Measurements from ENCODE around the gene WNT4.

DNA sequence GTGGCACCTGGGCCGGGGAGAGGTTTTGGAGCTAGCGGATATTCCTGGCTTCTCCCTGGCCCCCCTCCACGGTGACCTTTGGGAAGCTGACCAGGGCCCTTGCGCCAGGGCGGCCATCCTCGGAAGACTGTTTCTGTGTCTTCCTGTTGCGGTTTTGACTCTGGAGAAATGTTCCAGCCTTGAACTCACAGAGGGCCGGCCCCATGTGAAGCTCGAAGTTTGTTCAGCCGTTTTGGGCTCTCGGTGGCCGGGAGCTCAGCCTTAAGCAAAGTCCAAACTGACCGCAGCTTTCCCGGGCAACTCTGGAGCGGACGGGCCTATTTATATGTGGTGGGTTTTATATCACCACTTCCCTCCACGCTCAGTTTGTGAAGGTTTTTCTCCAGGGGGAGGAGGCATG lies 17.0 kb upstream of the WNT4 start:
- TF ChIP-seq, protein P1, sequence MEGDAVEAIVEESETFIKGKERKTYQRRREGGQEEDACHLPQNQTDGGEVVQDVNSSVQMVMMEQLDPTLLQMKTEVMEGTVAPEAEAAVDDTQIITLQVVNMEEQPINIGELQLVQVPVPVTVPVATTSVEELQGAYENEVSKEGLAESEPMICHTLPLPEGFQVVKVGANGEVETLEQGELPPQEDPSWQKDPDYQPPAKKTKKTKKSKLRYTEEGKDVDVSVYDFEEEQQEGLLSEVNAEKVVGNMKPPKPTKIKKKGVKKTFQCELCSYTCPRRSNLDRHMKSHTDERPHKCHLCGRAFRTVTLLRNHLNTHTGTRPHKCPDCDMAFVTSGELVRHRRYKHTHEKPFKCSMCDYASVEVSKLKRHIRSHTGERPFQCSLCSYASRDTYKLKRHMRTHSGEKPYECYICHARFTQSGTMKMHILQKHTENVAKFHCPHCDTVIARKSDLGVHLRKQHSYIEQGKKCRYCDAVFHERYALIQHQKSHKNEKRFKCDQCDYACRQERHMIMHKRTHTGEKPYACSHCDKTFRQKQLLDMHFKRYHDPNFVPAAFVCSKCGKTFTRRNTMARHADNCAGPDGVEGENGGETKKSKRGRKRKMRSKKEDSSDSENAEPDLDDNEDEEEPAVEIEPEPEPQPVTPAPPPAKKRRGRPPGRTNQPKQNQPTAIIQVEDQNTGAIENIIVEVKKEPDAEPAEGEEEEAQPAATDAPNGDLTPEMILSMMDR (IDR thresholded peaks at IDR 0.05), result no peak
- no peak for TF ChIP-seq POLR2AphosphoS5 (IDR thresholded peaks at IDR 0.05; ENCODE audit: low read depth, low read length)
- TF ChIP-seq TCF7L2 (IDR thresholded peaks at IDR 0.05; ENCODE audit: low read depth, low read length), result no peak
